HG03060 (cell line): ENCODE measurements around the gene CAP1.
A peak's percentile ranks its signal among the peaks of the same experiment; 100 is the strongest.
"Not testable (repeated sequence)": the region's sequence is repeated elsewhere in the genome, so short reads cannot be mapped to it uniquely, and the experiment has no call there.

Experiments
- ATAC-seq: cut with Tn5 transposase; IDR thresholded peaks from one replicate; pipeline ENCODE4 v1.9.1; 2021; ENCODE audit warnings: low read depth, moderate number of reproducible peaks; ENCODE audit not compliant: unreplicated experiment

The CAP1 gene

DNA sequence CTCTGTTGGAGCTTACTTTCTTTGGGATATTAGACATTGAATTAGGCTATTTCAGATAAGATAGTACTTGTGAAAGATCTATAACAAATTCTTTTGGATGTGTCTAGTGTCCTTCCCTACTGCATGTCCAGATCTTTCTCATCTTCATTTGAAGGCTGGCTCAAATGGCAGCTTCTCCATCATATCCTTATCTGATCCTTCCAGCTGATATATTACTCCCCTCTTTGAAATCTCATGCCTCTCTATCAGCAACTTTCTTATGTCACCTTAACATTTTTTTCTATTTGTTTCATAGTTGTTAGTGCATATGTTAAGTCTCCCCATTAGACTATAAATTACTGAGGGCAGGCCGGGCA, 17.5 kb downstream of the CAP1 start:
- ATAC-seq, result no peak

DNA sequence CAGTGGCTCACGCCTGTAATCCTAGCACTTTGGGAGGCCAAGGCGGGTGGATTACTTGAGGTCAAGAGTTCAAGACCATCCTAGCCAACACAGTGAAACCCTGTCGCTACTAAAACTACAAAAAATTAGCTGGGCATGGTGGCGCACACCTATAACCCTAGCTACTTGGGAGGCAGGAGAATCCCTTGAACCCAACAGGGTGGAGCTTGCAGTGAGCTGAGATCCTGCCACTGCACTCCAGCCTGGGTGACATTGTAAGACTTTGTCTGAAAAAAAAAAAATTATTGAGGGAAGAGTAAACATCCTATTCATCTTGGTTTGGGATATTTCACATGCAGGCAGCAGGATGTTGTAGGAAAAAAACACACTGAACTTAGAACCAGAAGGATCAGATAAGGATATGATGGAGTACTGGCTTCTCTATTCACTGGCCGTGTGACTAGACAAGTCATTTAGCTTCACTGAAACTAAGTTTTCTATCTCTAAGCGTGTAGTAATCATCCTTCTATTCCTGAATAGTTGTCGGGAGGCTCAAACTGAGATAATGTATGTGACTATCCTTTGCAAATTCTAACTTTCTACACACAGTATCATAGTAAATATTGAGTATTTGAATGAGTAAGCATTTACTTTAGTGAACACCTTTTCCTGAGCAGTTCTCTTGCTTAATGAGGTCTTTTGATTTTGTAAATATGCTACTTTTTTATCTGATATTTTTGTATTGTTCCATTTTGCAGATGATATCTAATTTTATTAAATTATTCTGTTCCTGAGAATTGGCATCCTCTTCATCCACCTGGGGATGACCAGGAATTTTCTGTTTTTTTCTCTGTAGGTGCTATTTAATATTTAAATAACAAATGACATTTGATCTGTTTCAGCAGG, 18.2 kb downstream of the CAP1 start:
- no peak for ATAC-seq

DNA sequence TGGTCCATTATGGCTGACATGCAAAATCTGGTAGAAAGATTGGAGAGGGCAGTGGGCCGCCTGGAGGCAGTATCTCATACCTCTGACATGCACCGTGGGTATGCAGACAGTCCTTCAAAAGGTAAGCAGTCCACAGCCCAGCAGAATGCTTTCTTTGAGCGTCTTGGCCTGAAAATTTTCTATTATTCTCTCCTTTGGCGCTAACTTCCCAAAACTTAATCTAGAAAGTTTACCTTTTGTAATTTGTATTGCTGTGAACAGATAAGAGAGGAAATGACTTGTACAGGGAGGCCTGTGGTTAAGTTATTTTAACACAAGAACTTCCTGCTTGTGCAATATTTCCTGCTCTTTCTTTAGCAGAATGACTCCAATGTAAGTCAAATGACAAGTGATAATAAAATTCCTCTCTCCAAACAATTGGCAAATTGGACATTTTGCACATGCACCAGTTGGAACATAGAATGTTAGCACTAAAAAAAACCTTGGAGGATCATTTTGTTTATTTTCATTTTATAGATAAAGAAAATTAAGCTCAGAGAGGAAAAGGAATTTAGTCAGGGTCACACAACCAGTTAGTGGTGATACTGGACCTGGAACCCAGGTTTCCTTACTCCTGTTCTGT, 18.9 kb downstream of the CAP1 start:
- ATAC-seq, result no peak

DNA sequence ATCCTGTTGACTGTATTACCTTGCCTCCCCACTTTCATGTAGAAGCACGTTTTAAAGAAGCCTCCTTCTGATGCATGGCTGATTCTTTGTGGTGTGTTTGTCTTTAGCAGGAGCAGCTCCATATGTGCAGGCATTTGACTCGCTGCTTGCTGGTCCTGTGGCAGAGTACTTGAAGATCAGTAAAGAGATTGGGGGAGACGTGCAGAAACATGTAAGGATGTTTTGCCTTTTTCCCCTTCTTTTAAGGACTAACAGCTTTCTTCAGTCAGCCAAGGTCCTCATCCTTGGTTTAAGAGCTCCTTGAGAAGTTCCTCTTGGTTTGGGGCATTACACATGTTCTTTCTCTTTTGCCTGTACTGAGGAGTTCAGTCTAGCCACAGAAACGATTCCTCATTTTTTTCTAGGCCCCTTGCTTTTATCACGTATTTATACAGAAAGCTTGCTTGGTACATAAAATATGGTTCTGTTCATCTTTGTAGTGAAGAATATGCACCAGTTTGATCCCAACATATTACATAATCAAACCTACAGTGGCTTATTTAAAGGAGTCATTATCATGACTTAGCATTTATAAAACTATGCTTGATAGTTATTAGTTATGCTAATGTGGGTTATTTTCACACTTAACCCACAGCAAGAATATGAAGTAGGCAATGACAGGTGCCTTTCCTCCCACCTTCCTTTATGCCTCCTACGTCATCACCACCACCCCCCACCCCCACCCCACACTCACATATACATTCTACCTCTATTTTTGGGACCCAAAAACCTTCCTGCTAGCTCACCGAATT, 19.6 kb downstream of the CAP1 start:
- no peak for ATAC-seq

DNA sequence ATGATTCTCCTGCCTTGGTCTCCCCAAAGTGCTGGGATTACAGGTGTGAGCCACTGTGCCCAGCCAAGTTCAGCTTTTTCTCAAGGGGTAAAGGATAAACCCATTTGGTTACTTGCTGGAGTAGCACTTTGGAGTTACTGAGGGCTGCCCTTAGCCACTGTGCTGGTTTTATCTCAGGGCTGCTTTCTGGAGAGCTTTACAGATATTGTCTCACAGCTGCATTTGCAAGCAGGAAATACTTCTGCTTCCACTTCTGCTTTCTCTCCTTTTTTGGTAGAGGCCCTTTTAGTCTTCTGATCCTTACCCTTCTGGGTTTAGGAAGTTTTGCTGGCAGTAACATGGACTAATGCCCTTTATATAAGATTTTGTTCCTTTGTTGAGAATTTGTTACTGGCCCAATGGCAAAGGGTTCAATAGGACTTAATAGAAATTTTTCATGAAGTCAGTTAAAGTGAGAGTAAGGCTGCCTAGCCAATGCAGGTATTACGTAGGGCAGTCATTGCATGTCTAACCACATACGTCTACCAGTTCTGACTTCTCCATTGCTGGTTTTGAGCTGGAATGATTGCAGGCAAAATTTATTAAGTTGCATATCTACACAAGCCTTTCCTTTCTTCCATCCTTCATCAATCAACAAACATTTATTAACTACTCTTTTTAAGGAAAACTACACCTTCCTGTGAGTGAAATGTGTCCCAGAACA, 24.4 kb downstream of the CAP1 start:
- ATAC-seq, result peak; percentile 46

DNA sequence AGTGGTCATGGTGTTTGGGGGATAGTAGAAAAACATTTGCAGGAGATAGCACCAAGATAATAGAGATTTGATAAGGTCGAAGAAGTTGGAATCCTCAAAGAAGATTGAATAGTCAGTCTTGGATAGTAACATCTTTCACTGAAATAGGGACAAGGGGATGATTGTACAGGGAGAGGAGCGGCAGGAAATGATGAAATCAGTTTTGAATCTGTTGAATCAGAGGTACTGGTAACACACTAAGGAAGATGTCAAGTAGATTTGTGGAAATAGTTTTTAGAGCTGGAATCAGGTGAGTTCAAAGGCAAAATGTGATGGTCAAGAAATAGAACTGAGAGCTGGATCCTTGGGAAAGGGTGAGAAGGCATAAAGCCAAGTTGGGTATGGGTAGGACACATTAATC, 26.5 kb downstream of the CAP1 start:
- no peak for ATAC-seq

DNA sequence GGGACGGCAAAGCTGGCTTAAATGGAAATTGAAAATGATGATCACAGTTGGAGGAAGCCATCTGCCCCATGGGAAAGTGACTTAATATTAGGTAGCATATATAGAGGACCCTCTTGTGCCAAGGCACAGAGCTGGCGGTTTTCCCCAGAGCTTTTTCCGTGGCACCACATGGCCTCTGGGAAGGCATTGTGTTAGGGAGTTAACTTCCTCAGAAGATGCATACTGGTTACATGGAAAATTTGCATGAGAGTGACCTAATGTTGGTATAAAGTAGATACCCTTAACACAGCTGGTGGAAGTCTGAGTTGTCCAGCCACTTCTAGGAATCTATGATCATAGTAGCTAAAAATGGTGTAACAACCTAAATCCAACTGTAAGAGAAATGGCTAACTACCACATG, 27.3 kb downstream of the CAP1 start:
- ATAC-seq, result no peak

DNA sequence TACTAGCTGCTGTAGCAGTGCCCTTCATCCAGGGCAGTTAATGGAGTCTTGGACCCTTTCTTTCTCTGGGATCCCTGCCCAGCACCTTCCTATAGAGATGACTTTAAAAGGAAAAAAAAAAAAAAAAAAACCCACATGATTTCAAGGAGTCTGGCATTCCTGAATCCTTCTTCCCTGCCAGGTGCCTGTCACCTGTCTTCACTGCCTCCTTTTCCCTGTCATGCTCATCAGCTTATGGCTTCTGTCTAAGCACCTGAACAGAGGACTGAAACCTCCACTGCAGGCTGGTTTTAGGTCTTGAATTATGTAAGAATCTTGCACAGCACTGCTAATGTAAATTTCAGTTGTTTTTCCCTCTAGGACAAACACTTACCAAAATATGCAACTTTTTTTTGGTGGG, 31.6 kb downstream of the CAP1 start:
- no peak for ATAC-seq

DNA sequence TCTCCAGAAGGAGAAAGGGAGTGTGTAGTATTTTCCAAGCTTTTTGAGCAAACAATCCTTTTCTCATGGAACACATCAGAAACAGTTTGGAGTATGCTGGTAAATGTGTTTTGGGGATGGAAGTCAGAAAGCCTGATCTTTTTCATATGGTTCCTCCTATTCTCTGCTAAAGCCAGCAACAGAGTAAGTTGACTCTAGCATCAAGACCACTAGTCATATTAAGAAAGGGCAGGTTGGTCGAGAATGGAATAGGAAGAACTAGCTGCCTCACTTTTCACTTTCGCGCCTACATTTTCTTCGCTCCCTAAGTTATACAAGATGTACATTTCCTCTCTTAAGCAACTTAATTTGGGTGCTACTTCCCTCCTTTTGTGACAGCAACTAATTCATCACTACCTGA, 32.5 kb downstream of the CAP1 start:
- no peak for ATAC-seq

DNA sequence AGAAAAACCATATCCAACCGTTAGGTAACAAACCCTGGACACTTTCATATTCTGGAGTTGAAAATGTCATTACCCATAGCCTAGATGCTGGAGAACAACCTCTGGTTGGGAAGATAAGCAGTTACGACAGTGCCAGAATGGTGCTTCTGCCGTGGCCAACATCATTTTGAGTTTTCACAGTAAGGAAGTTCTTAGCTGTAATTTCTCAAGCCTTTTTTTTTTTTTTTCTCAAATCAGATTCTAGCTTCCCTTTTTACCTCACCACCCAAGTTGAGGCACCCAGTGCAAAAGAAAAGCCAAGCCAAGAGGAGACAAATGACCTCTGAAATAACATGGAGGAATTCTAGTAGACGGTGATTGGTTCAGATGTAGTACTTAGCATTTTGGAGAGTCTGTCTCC, 34.7 kb downstream of the CAP1 start:
- no peak for ATAC-seq

DNA sequence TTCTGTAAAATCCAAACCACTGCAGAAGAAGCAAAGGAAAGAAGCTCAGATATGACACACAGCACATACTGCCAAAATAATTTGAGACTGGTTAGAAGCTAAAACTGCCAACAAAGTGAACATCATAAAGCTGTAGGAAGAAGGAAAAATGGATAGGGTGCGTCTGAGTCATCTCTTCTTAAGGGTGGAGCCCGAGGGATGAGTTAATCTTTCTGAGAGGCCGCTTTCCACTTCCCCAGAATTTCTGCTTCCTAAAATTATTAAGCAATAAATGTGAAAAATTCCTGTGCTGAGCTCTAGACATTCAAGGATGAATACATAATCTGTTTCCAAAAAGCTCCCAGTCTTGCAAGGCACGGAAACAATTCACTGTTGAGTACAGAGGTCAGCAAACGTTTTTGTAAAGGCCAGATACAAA, 36.4 kb downstream of the CAP1 start:
- no peak for ATAC-seq

DNA sequence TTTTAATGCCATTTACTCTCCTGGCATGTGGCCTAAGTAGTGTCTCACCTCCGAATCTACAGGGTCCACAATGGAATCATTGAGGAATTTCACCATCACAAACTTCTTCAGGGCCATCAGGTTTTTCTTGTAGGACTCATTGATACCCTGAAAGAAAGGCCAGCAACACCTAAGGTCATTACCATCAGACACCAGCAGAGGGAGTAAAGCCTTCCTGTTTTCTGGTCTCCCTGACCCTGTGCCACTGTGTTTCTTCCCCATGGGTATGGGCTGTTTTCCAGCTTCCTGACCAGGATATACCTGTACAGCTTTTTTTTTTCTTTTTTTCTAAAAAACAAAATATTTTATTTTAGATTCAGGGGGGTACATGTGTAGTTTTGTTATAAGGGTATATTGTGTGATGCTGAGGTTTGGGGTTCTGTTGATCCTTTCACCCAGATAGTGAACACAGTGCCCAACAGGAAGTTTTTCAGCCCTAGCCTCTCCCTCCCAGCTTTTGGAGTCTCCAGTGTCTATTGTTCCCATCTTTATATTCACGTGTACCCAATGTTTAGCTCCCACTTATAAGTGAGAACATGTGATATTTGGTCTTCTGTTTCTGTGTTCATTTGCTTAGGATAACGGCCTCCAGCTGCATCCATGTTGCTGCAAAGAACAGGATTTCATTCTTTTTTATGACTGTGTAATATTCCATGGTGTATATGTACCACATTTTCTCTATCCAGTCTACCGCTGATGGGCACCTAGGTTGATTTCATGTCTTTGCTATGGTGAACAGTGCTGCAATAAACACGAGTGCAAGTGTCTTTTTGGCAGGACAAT, 38.2 kb downstream of the CAP1 start:
- no peak for ATAC-seq

DNA sequence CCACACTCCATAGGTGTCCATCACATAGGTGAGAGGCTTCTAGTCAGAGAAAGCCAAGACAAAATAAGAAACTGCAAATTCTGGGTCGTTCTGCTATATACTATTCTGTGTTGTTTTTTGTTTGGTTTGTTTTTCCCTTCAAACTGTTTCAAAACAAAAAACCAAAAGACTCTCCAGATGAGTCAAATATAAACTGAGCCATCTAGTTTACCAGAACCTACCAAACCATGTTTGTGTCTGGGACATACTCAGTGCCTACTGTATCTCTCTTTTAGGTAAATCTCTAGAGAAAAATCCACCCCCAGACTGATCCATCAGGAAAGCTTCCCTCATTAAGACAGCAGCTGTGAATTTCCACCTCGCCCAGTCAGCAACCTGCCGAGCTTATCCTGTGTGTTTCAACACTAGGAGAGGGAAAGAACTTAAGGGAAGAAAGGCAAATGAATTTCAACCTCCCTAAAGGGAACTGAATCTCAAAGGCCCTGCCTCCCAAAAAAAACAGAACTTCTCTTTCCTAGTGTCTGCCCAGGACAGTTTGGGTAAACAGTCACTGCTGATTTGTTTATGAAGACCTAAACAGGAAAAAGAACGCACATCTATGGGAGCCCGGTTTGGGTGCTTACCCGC, 39.4 kb downstream of the CAP1 start:
- ATAC-seq, result no peak

DNA sequence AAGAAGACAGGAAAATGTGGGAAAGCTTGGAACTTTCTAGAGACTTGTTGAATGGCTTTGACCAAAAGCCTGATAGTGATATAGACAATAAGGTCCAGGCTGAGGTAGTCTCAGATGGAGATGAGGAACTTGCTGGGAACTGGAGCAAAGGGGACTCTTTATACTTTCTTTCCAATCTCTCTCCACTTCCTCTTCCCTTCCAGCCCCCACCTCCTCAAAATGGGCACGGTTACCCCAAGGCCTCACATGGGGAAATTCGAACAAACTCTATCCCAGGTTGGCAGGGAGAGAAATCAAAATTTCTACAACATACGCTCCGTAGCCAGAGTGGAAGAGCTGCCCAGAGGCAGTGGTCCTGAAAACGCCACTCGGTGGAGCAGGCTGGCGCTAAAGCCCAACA, 41.3 kb downstream of the CAP1 start:
- ATAC-seq, result no peak

DNA sequence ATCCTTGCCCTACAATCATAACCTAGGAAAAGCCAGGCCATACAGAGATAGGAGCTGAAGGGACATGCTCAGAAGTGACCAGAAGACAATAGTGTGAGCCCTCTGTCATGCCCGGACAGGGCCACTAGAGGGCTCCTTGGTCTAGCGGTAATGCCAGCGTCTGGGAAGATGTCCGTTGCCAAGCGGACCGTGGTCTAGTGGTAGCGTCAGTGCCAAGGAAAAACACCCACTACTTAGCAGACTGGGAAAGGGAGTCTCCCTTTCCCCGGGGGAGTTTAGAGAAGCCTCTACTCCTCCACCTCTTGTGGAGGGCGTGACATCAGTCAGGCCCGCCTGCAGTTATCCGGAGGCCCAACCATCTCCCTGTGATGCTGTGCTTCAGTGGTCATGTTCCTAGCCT, 44.2 kb downstream of the CAP1 start:
- ATAC-seq, result not testable (repeated sequence)

DNA sequence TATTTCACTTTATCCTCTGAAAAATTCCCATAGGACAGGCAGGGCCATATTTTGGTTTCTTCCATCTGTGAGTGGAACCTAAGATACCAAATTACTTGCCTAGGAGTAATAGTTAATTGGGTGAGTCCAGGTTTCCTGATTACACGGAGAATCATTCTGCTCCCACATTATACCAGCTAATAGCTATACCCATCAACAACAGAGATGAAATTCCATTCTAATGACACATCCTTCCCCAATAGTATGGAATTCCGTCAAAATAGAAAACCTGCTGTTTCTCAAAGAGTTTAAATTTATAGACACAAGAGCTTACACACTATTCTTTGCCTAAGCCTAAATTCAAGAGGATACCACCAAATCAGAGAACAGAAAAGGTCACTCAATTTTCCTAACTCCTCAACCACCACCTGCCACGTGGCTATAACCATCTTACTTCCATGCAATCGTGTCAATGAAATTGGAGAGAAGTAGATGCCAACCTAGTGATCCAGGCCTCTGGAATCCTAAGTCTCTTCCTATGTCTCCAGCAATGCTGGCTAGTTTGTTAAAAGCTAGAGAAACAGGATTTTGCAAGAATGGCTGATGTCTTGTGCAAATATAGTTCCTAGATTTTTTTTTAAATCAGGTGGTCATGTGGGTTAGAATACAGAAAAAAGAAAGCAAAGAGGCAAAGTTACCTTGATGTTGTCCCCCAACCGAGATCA, 50.3 kb downstream of the CAP1 start:
- ATAC-seq, result no peak

DNA sequence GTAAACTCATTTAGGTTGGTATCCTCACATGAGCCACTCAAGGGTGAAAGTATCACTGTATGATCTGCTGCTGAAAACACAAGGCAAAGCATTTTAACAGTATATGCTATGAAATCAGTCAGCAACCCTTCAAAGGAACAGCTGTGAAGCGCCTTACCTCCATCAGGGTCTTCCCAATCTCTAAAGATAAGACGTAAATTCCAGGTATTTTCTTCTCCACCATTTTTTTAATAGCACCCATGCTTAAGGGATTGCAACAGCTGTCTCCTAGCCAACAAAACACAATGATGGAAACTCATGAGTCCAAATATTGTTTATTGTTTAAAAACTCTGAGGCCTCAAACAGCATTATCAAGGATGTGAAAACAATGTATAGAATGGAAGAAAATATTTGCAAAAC, 51.7 kb downstream of the CAP1 start:
- ATAC-seq, result no peak

DNA sequence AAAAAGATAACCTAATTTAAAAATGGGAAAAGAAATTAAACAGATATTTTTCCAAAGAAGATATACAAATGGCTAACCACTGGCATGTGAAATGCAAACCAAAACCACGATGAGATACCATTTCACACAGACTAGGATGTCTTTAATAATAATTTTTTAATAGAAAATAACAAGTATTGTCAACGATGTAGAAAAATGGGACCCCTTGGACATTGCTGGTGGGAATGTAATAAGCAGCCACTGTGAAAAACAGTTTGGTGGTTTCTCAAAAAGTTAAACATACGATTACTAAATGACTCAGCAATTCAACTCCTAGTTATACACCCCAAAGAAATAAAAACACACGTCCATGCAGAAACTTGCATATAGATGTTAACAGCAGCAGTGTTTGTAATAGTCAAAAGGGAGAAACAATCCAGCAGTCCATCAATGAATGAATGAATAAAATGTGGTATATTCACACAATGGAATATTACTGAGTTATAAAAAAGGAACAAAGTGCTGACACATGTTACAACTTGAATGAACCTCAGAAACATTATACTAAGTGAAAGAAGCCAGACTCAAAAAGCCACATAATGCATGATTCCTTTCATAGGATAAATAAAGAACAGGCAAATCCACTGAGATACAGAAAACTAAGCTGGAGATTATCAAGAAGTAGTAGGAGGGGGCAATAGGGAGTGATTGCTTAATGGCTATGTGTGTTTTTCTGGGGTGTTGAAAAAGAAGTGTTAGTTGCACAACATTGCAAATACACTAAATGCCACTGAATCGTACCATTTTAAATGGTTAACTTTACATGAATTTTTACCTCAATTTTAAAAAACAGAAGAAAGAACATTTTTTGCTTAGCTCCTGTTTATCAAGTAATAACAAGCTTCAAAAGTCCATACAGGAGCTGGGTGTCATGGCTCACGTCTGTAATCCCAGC, 52.4 kb downstream of the CAP1 start:
- ATAC-seq, result no peak
